ENCODE data around the gene LAD1. TPM values are rescaled to one million over a fixed set of nuclear protein-coding genes. Genes with fewer than 3 reads are reported as not detected.

The LAD1 gene
- total RNA-seq, 1 experiment from 2014 or later, result 30.1 TPM

DNA sequence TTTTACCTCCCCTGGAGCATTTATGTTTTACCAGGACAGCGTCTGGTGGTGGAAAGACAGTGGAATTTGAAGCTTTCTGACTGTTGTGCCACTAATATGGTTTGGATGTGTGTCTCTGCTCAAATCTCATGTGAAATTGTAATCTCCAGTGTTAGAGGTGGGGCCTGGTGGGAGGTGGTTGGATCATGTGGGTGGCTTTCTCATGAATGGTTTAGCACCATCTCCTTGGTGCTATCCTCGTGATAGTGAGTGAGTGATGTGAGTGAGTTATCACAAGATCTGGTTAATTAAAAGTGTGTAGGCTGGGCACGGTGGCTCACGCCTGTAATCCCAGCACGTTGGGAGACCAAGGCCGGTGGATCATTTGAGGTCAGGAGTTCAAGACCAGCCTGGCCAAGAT lies 46.2 kb upstream of the LAD1 start:
- H3K36me3 Mint-ChIP-seq (ENCODE audit: insufficient read depth in 1 of 3, low read depth in 3 of 3), result no peaks in the 10 kb centered on the region
- H3K4ac ChIP-seq (ENCODE audit: low read depth, low read length), result no peak overlapping the region
- peaks cover 21 to 28% of the 10 kb centered on the region in 2 experiments for H3K4me1 Mint-ChIP-seq
- H4K20me1 ChIP-seq (ENCODE audit: control insufficient read depth, insufficient read depth, insufficient read length), result no peaks in the 10 kb centered on the region
- H3K27me3 Mint-ChIP-seq (ENCODE audit: low read depth), result peaks cover 5% of the 10 kb centered on the region
- no peak for DNase-seq
- H3K4me2 ChIP-seq (ENCODE audit: insufficient read depth, insufficient read length, low read length), result no peak overlapping the region
- H4K5ac ChIP-seq (ENCODE audit: insufficient read length, low read depth, low read length), result no peak overlapping the region
- H4K8ac ChIP-seq (replicated peaks; ENCODE audit: insufficient read length, low read depth, low read length), result no peak overlapping the region
- no peak overlapping the region for H3K27ac Mint-ChIP-seq
- H3K27ac ChIP-seq (ENCODE audit: insufficient read length, low read depth, low read length), result no peak overlapping the region
- H3K9me3 Mint-ChIP-seq, result peaks cover 0 to 5% of the 10 kb centered on the region in 2 experiments; a peak in 2 of 5 replicates
- H3K9ac ChIP-seq (ENCODE audit: extremely low read depth, insufficient read length, low read length), result no peak overlapping the region
- no peak overlapping the region for H2BK20ac ChIP-seq (ENCODE audit: low read depth, low read length, poor library complexity, severe bottlenecking)
- H3K23me2 ChIP-seq (ENCODE audit: insufficient read length, low read depth, low read length, poor library complexity, severe bottlenecking), result no peaks in the 10 kb centered on the region
- H2BK12ac ChIP-seq (ENCODE audit: insufficient read length, low read depth, low read length), result no peak overlapping the region
- no peak overlapping the region for H4K91ac ChIP-seq (ENCODE audit: insufficient read length, low read depth, low read length)
- H3K4me3 Mint-ChIP-seq, result no peak overlapping the region
- H3K79me1 ChIP-seq (ENCODE audit: insufficient read depth, low read depth, low read length, poor library complexity, severe bottlenecking), result no peaks in the 10 kb centered on the region
- no peak overlapping the region for H2AK5ac ChIP-seq (ENCODE audit: insufficient read length, low read length)
- no CpG with 5 or more reads among the region's 6 CpGs for WGBS (ENCODE audit: extremely low coverage, insufficient read length, low lambda C conversion rate)
- H2BK15ac ChIP-seq (ENCODE audit: low read depth, low read length), result no peak overlapping the region
- no peak overlapping the region for H2AFZ ChIP-seq (ENCODE audit: low read length)
- H3T11ph ChIP-seq (ENCODE audit: low read length), result no peak overlapping the region
- TF ChIP-seq, protein P1, sequence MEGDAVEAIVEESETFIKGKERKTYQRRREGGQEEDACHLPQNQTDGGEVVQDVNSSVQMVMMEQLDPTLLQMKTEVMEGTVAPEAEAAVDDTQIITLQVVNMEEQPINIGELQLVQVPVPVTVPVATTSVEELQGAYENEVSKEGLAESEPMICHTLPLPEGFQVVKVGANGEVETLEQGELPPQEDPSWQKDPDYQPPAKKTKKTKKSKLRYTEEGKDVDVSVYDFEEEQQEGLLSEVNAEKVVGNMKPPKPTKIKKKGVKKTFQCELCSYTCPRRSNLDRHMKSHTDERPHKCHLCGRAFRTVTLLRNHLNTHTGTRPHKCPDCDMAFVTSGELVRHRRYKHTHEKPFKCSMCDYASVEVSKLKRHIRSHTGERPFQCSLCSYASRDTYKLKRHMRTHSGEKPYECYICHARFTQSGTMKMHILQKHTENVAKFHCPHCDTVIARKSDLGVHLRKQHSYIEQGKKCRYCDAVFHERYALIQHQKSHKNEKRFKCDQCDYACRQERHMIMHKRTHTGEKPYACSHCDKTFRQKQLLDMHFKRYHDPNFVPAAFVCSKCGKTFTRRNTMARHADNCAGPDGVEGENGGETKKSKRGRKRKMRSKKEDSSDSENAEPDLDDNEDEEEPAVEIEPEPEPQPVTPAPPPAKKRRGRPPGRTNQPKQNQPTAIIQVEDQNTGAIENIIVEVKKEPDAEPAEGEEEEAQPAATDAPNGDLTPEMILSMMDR (conservative IDR thresholded peaks at IDR 0.05), result no peak
- no peak overlapping the region for H3K18ac ChIP-seq (ENCODE audit: insufficient read length, low read depth, low read length)
- H3K27me3 ChIP-seq (ENCODE audit: insufficient read depth, low read length), result no peaks in the 10 kb centered on the region
- H3K79me2 ChIP-seq (ENCODE audit: insufficient read depth, low read length), result no peaks in the 10 kb centered on the region
- H3K9me3 ChIP-seq (ENCODE audit: control insufficient read depth, low read depth, low read length), result no peaks in the 10 kb centered on the region
- H3K14ac ChIP-seq (ENCODE audit: insufficient read depth, low read length), result no peak overlapping the region
- H2BK120ac ChIP-seq (ENCODE audit: low read depth, low read length, poor library complexity, severe bottlenecking), result no peak overlapping the region
- H3K23ac ChIP-seq (ENCODE audit: insufficient read length, low read depth, low read length), result no peak overlapping the region
- peaks cover 2% of the 10 kb centered on the region; the same call in 1 of the 2 replicates for H3K4me1 ChIP-seq (ENCODE audit: insufficient read depth, low read length)
- no peak overlapping the region for H2BK5ac ChIP-seq (ENCODE audit: insufficient read length, low read length)
- H3K56ac ChIP-seq (ENCODE audit: insufficient read length, low read depth, low read length), result no peak overlapping the region
